Thoracic aorta (tissue), 2 donors: Measurements from ENCODE around the gene PIAS3. TPM values are rescaled to one million over a fixed set of nuclear protein-coding genes. Genes with fewer than 3 reads are reported as not detected.

Experiments
- ATAC-seq: fragments of 150-250 bp; one replicate; pipeline ENCODE4 v1.8.0; 2017; ENCODE audit warnings: low read depth; ENCODE audit not compliant: insufficient number of reproducible peaks, low FRiP score
- DNase-seq: peaks from one replicate; pipeline ENCODE4 v3.0.0-alpha.2; 2020; ENCODE audit warnings: low spot score
- H3K27ac ChIP-seq, 2 donors: fragments of 200-600 bp; sonication (generic); 1 replicate in 1 of 2; 2 replicates in 1 of 2; pipeline ENCODE4 v1.5.1; 2016; ENCODE audit warnings: mild to moderate bottlenecking in 2 of 2, moderate library complexity in 2 of 2
- H3K27me3 ChIP-seq: fragments of 200-600 bp; sonication (generic); replicated peaks from 2 replicates; pipeline ENCODE4 v1.6.0; 2016; ENCODE audit warnings: mild to moderate bottlenecking; ENCODE audit not compliant: insufficient read depth
- H3K36me3 ChIP-seq: fragments of 200-600 bp; sonication (generic); one replicate; pipeline ENCODE4 v1.5.1; 2016
- H3K4me1 ChIP-seq, 2 donors: fragments of 200-600 bp; sonication (generic); 1 replicate in 1 of 2; 2 replicates in 1 of 2; pipeline versions ENCODE4 v1.5.1 to v1.6.0; 2016; ENCODE audit warnings: low read depth in 2 of 2, mild to moderate bottlenecking in 1 of 2; ENCODE audit not compliant: control insufficient read depth in 1 of 2
- H3K4me3 ChIP-seq: fragments of 200-600 bp; sonication (generic); 2 replicates; pipeline ENCODE4 v1.5.1; 2016; ENCODE audit warnings: mild to moderate bottlenecking
- H3K9me3 ChIP-seq: fragments of 200-600 bp; sonication (generic); 2 replicates; pipeline ENCODE4 v1.5.1; 2016
- CTCF ChIP-seq: fragments of 200-600 bp; sonication (generic); IDR thresholded peaks from one replicate; pipeline ENCODE4 v1.5.1; 2019; ENCODE audit warnings: antibody characterized with exemption
- total RNA-seq, 2 donors: library from RNA; depleted of rRNA; stranded (reverse); fragments of >200 nt; gene quantifications; one replicate each; pipeline versions ENCODE4 v1.1.0 to v1.2.3, GENCODE V29; 2016

Gene PIAS3
- total RNA-seq, 2 donors from 2014 or later, result 34.4 to 60.1 TPM

GRCh38 chr1:145897969-145898368, 39.1 kb upstream of the PIAS3 start:
- Histone ChIP-seq H3K4me3 (no peak overlapping the region), H3K27me3 (no peaks in the 10 kb centered on the region), H3K27ac (no peak overlapping the region), H3K9me3 (no peaks in the 10 kb centered on the region), H3K36me3 (peaks cover 45% of the 10 kb centered on the region), H3K4me1 (peaks cover 2 to 7% of the 10 kb centered on the region in 2 donors)
- no peak for DNase-seq
- no peak for TF ChIP-seq CTCF
- no peak for ATAC-seq

GRCh38 chr1:145895471-145895870, 36.6 kb upstream of the PIAS3 start:
- no peak for ATAC-seq
- Histone ChIP-seq H3K9me3 (no peaks in the 10 kb centered on the region), H3K4me3 (no peak overlapping the region), H3K36me3 (peaks cover 21% of the 10 kb centered on the region), H3K27ac (no peak overlapping the region), H3K4me1 (peaks cover 22 to 32% of the 10 kb centered on the region in 2 donors), H3K27me3 (no peaks in the 10 kb centered on the region)
- DNase-seq, result no peak
- no peak for TF ChIP-seq CTCF

GRCh38 chr1:145893306-145894055, 34.6 kb upstream of the PIAS3 start:
- no peaks in the 10 kb centered on the region for H3K9me3 ChIP-seq
- H3K27me3 ChIP-seq, result no peaks in the 10 kb centered on the region
- no peak overlapping the region for H3K4me3 ChIP-seq
- no peak for TF ChIP-seq CTCF
- DNase-seq, result no peak
- peak overlapping the region; percentile 97 to 99 for H3K27ac ChIP-seq
- H3K4me1 ChIP-seq, result peaks cover 22 to 40% of the 10 kb centered on the region in 2 donors
- H3K36me3 ChIP-seq, result peaks cover 11% of the 10 kb centered on the region
- ATAC-seq, result no peak

- H3K27me3 ChIP-seq, result no peaks in the 10 kb centered on the region
- no peak for ATAC-seq
- peaks cover 22 to 43% of the 10 kb centered on the region in 2 donors for H3K4me1 ChIP-seq
- H3K36me3 ChIP-seq, result peaks cover 7% of the 10 kb centered on the region
- H3K4me3 ChIP-seq, result peak overlapping the region; percentile 39
- H3K27ac ChIP-seq, result peak overlapping the region; percentile 97 to 99
- DNase-seq, result no peak
- no peak for TF ChIP-seq CTCF
- no peaks in the 10 kb centered on the region for H3K9me3 ChIP-seq
These were observed 33.7 kb upstream of the PIAS3 start for GRCh38 chr1:145892486-145893087.

GRCh38 chr1:145891587-145892485, 33.0 kb upstream of the PIAS3 start:
- no peaks in the 10 kb centered on the region for H3K9me3 ChIP-seq
- ATAC-seq (peak; percentile 99), DNase-seq (peak; percentile 95)
- H3K4me3 ChIP-seq, result peak overlapping the region; percentile 39
- H3K27ac ChIP-seq, result peak overlapping the region; percentile 97 to 99
- TF ChIP-seq CTCF, result peak; percentile 93
- H3K4me1 ChIP-seq, result peaks cover 22 to 49% of the 10 kb centered on the region in 2 donors
- no peaks in the 10 kb centered on the region for H3K36me3 ChIP-seq
- no peaks in the 10 kb centered on the region for H3K27me3 ChIP-seq
